ENCODE measurements around the gene NTN4. TPM values are rescaled to one million over a fixed set of nuclear protein-coding genes. Genes with fewer than 3 reads are reported as not detected.
"Not testable (repeated sequence)": the region's sequence is repeated elsewhere in the genome, so short reads cannot be mapped to it uniquely, and the experiment has no call there.

Gene NTN4
- total RNA-seq, 1 donor from 2014 or later: not detected

DNA sequence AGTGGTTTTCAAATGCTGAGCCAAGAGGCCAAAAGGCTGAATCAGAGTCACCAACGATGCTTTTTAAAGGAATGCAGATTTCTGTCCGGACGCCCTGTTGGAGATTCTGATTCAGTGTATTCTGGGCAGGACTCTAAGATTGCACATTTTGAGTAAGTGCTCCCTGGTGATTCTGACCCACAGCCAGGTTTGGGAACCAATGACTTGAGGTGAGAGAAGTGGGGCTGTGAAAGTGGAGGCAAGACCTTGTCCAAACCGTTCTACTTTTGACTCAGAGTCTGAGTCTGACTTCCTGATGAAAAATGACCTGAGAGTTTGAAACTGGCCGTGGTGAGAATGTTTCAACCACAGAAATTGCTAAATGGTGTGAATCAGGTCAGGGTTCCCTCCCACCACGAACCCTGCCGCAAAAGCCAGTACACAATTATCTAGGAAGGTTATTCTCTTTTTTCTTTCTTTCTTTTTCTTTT is 90.2 kb downstream of the NTN4 start:
- H3K4me1 Mint-ChIP-seq: no peaks in the 10 kb centered on the region
- peaks cover 7% of the 10 kb centered on the region for H3K27me3 Mint-ChIP-seq
- intact Hi-C loops (cut with micrococcal nuclease): no loop called here
- no peak overlapping the region for H3K4me3 Mint-ChIP-seq
- H3K27ac Mint-ChIP-seq: no peak overlapping the region
- DNase-seq: no peak
- H3K36me3 Mint-ChIP-seq (ENCODE audit: low read depth): no peaks in the 10 kb centered on the region
- H3K9me3 Mint-ChIP-seq: no peaks in the 10 kb centered on the region

DNA sequence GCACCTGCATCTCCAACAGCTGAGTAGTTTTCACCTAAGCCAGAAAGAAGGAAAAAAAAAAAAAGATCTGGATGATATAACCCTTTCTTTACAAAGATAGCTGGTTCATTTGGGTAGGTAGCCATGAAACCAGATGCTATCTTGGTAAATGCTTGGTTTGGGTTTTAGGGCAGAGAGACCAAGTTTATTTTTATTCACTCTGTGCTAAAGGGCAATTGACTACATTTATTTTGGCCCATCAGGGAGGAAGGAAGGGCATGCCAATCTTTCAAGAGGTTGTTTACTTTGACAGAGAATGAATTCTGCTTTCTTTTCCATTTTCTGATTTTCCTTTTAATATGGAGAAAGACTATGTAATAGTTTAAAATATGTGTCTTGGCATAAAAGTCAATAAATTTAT is 91.0 kb downstream of the NTN4 start:
- H3K4me1 Mint-ChIP-seq: no peaks in the 10 kb centered on the region
- no peak overlapping the region for H3K27ac Mint-ChIP-seq
- peaks cover 6% of the 10 kb centered on the region for H3K27me3 Mint-ChIP-seq
- intact Hi-C loops (cut with micrococcal nuclease): no loop called here
- H3K4me3 Mint-ChIP-seq: no peak overlapping the region
- no peaks in the 10 kb centered on the region for H3K9me3 Mint-ChIP-seq
- no peaks in the 10 kb centered on the region for H3K36me3 Mint-ChIP-seq (ENCODE audit: low read depth)
- no peak for DNase-seq

DNA sequence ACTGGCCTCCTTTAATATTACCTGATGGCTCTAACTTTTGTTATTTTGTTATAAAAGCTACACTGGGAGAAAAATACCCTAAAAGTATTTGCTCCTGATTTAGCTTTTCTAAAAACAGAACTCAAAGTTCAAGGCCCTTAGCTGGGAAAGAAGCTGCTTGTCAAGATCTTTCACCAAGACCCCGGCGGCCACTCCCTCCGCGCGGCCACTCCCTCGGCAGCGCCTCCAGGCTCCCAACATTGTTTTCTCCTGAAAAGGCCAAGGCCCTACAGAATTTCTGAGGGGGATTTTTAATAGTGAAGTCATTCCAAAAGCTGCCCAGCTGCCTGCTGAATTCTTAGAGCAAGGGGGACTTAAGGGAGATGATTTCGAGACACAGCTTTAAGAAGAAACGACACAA is 96.4 kb downstream of the NTN4 start:
- peaks cover under 1% of the 10 kb centered on the region for H3K27me3 Mint-ChIP-seq
- DNase-seq: no peak
- no peak overlapping the region for H3K4me3 Mint-ChIP-seq
- no peak overlapping the region for H3K27ac Mint-ChIP-seq
- H3K36me3 Mint-ChIP-seq (ENCODE audit: low read depth): no peaks in the 10 kb centered on the region
- H3K4me1 Mint-ChIP-seq: no peaks in the 10 kb centered on the region
- intact Hi-C loops (cut with micrococcal nuclease): no loop called here
- H3K9me3 Mint-ChIP-seq: no peaks in the 10 kb centered on the region

DNA sequence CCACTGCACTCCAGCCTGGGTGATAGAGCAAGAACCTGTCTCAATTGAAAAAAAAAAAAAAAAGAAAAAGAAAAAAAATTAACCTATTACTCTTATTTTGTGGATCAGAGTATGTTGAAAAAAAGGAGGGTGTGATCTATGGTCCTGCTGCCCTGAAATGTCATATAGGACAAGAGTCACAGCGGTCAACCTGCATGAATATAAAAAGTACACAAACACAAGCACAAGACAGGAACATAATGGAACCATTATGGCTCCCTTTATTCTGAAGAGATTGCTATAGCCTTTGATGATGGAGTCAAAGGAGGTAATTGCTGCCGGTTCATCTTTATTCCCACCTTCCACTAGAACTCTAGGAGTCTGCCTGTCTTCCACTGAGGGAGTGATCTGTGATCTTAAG is 96.9 kb downstream of the NTN4 start:
- Mint-ChIP-seq H3K27ac (no peak overlapping the region), H3K9me3 (no peaks in the 10 kb centered on the region), H3K4me3 (no peak overlapping the region), H3K4me1 (no peaks in the 10 kb centered on the region), H3K27me3 (no peaks in the 10 kb centered on the region), H3K36me3 (ENCODE audit: low read depth) (no peaks in the 10 kb centered on the region)
- no peak for DNase-seq
- intact Hi-C loops (cut with micrococcal nuclease): no loop called here

DNA sequence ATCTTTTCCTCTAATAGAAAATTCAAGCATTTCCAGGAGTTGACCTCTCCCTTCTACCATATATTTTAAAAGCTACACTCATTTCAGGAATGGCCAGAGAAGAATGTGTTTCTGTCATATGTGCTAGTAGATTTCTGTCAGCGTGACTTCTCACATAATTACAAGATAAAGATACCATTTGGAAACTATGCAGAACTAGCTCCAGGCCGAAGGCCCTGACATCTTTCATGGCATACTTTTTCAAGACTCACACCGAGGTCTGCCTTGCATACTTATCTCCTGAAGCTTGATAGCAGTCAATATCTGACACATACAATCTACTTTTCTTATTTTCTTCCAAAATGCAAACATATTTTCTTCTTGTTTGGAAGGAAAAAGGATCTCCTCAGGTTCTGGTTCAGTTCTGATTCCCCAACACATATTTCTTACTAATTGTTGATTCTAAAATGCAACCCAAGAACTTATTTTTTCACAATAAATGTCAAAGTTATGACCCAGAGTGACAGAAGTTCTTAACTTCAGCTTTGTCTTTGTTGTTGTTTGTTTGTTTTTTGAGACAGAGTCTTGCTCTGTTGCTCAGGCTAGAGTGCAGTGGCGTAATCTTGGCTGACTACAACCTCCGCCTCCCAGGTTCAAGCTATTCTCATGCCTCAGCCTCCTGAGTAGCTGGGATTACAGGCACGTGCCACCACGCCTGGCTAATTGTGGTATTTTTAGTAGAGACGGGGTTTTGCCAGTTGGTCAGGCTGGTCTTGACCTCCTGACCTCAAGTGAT is 99.5 kb downstream of the NTN4 start:
- Mint-ChIP-seq H3K9me3 (no peaks in the 10 kb centered on the region), H3K27ac (no peak overlapping the region), H3K4me1 (no peaks in the 10 kb centered on the region), H3K27me3 (peaks cover 3% of the 10 kb centered on the region), H3K4me3 (no peak overlapping the region), H3K36me3 (ENCODE audit: low read depth) (no peaks in the 10 kb centered on the region)
- no peak for DNase-seq
- intact Hi-C loops (cut with micrococcal nuclease): no loop called here

DNA sequence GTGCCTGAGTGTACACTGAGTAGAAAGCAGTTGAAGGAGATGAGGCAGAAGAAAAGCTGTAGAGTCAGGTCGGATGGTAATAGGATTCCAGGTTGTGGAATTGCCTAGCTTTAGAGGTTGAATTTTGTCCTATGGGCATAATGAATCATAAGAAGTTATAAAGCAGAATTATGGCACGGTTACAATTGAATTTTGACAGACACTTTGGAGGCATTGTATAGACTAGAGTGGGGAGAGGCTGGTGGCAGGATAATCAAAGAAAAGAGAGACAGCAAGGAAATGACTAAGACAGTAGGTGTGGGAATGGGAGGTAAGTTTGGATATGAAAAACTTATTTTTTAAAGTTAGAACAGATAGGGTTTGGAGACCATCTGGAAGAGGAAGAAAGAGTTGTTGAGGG is 102.6 kb downstream of the NTN4 start:
- Mint-ChIP-seq H3K4me3 (no peak overlapping the region), H3K36me3 (ENCODE audit: low read depth) (no peaks in the 10 kb centered on the region), H3K4me1 (no peaks in the 10 kb centered on the region), H3K9me3 (no peaks in the 10 kb centered on the region), H3K27ac (no peak overlapping the region), H3K27me3 (peaks cover 4% of the 10 kb centered on the region)
- no peak for DNase-seq
- intact Hi-C loops (cut with micrococcal nuclease): no loop called here

DNA sequence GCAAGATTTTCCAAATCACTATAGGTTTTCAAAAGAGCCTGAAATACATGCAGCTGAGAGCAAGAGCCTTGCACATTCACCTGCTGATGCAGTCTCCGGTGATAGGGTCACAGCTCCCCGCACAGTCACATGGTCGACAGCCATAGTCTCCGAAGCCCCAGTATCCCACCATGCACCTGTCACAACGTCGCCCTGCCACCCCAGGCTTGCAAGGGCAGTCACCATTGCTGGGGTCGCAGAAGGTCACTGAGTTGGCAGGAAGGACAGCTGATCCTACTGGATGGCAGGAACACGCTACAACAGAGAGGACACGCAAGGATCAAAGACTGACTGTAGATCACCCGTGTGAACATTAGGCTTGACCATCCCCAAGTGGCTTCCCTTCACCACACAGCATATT is 107.1 kb downstream of the NTN4 start:
- Mint-ChIP-seq H3K4me1 (no peaks in the 10 kb centered on the region), H3K4me3 (no peak overlapping the region), H3K27me3 (peaks cover 4% of the 10 kb centered on the region), H3K27ac (no peak overlapping the region), H3K9me3 (no peaks in the 10 kb centered on the region), H3K36me3 (ENCODE audit: low read depth) (no peaks in the 10 kb centered on the region)
- no peak for DNase-seq
- intact Hi-C loops (cut with micrococcal nuclease): no loop called here

DNA sequence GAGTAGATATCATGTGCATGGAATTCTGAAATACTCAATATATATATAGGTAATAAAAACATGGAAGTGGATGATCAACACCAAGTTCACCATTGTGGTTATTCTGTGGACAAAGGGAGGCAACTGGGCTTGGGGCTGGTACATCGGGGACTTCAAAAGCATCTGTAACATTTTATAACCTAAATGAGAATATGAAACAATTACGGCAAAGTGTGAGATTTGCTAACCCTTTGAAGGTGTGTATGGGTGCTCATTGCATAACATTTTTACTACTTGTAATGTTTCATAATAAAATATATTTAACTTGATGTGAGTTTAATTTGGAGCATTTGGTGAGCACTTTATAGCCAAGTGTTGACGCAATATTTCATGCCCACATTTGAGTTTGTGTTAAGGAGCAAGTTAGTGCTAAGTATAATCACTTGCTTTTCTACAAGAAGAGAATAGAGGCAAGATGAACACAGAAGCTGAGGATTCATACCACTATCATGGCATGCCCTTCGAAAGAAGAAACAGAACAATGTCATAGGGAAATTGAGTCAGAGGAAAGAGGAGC is 109.3 kb downstream of the NTN4 start:
- Mint-ChIP-seq H3K27me3 (peaks cover 3% of the 10 kb centered on the region), H3K9me3 (peaks cover 4% of the 10 kb centered on the region), H3K36me3 (ENCODE audit: low read depth) (no peaks in the 10 kb centered on the region), H3K27ac (no peak overlapping the region), H3K4me1 (no peaks in the 10 kb centered on the region), H3K4me3 (no peak overlapping the region)
- no peak for DNase-seq
- intact Hi-C loops (cut with micrococcal nuclease): no loop called here

DNA sequence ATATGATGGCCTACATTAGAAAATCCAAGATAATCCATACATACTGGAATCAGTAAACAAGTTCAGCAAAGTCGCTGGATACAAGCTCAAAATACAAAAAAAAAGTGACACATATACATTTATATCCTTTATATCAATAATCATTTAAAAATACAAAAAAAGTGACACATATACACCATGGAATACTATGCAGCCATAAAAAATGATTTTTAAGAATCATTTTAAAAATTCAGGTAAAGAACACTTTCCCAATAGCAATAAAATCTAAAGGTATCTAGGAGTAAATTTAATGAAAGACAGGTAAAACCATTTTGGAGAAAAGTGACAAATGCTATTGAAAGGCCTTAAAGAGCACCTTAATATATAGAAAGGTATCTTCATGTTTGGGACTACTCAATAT is 111.9 kb downstream of the NTN4 start:
- intact Hi-C loops (cut with micrococcal nuclease): no loop called here
- H3K4me3 Mint-ChIP-seq: no peak overlapping the region

DNA sequence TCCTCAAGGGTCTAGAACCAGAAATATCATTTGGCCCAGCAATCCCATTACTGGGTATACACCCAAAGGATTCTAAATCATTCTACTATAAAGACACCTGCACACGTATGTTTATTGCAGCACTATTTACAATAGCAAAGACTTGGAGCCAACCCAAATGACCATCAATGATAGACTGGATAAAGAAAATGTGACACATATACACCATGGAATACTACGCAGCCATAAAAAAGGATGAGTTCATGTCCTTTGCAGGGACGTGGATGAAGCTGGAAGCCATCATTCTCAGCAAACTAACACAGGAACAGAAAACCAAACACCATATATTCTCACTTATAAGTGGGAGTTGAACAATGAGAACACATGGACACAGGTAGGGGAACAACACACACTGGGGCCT is 112.8 kb downstream of the NTN4 start:
- H3K9me3 Mint-ChIP-seq; H3K4me1 Mint-ChIP-seq; DNase-seq; H3K27ac Mint-ChIP-seq; H3K4me3 Mint-ChIP-seq; intact Hi-C loops (cut with micrococcal nuclease); H3K36me3 Mint-ChIP-seq (ENCODE audit: low read depth); H3K27me3 Mint-ChIP-seq: not testable (repeated sequence)

More for the DNA sequence above, 111.9 kb downstream of the NTN4 start:
- Mint-ChIP-seq H3K27me3 (no peaks in the 10 kb centered on the region), H3K9me3 (peaks cover 4% of the 10 kb centered on the region), H3K4me1 (no peaks in the 10 kb centered on the region), H3K27ac (no peak overlapping the region), H3K36me3 (ENCODE audit: low read depth) (no peaks in the 10 kb centered on the region)
- no peak for DNase-seq

DNA sequence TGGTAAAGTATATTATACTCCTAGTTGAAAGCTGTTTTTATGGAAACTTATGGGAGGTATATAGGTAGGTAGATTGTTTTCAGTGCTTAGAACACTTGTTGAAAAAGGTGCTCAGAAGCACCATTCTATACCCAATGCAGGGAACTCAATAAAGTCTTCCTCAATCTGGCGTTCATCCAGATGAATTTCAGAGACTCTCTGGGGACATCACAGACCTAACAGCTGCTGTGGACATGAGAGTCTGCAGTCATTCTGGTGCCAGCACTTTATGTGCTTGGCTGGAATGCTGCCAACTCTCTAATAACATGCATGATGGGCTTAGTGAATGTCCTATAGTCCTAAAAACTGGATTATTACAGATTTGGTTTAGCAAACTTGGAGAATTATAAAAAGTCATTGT is 115.9 kb downstream of the NTN4 start:
- Mint-ChIP-seq H3K4me1 (no peaks in the 10 kb centered on the region), H3K36me3 (ENCODE audit: low read depth) (no peaks in the 10 kb centered on the region), H3K27ac (no peak overlapping the region), H3K9me3 (peaks cover 4% of the 10 kb centered on the region), H3K4me3 (no peak overlapping the region), H3K27me3 (no peaks in the 10 kb centered on the region)
- no peak for DNase-seq
- intact Hi-C loops (cut with micrococcal nuclease): no loop called here

DNA sequence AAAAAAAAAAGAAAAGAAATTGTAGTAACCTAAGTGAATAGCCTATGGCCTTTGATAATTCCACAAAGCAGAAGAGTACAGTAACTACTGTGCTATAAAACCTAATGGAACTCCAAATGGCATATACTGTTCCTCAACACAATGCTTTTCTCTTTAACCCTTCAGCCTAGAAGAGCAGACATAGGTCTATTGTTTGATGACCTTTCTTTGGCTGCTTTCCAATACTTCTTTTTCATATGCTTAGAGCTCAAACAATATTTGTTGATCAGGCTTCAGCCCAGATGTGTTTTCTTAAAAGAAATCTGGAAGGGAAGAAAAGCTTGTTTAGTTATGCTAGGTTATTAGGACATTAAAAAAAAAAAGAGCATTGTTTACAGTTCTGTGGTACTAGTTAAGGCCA is 116.4 kb downstream of the NTN4 start:
- Mint-ChIP-seq H3K4me1 (no peaks in the 10 kb centered on the region), H3K4me3 (no peak overlapping the region), H3K36me3 (ENCODE audit: low read depth) (no peaks in the 10 kb centered on the region), H3K27me3 (no peaks in the 10 kb centered on the region), H3K27ac (no peak overlapping the region), H3K9me3 (peaks cover 4% of the 10 kb centered on the region)
- intact Hi-C loops (cut with micrococcal nuclease): no loop called here
- no peak for DNase-seq

DNA sequence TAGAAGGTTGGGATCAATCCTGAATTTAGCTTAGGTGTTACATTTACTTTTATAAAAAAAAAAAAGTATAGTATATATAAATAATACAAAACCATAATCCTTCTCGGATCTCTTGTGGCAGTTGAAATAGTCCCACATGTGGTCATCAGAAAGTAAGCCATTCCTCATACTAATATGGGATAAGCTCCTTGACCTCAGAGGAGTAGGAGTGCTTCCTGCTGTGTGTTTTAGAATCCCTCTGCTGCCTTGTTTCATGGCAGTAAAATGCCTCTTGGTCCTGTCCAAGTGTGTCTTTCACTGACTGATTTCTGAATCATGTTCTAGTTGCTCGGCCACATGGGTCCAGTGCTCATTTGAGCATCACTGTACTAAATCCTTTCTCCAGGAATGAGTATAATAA is 117.0 kb downstream of the NTN4 start:
- H3K27ac Mint-ChIP-seq: no peak overlapping the region
- no peaks in the 10 kb centered on the region for H3K4me1 Mint-ChIP-seq
- no peaks in the 10 kb centered on the region for H3K27me3 Mint-ChIP-seq
- intact Hi-C loops (cut with micrococcal nuclease): no loop called here
- DNase-seq: no peak
- no peak overlapping the region for H3K4me3 Mint-ChIP-seq
- H3K36me3 Mint-ChIP-seq (ENCODE audit: low read depth): no peaks in the 10 kb centered on the region
- peaks cover 4% of the 10 kb centered on the region for H3K9me3 Mint-ChIP-seq

DNA sequence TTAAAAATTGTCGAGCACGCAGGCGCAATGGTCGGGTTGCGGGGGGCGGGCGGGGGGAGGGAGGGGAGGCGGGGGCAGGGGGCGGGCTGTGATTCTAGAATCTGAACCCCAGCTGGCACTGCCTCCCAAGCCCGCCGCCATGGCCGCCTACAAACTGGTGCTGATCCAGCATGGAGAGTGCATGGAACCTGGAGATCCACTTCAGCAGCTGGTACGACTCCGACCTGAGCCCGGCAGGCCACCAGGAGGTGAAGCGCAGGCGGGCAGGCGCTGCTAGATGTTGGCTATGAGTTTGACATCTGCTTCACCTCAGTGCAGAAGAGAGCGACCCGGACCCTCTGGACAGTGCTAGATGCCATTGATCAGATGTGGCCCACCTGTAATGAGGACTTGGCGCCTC is 118.4 kb downstream of the NTN4 start:
- no peaks in the 10 kb centered on the region for H3K36me3 Mint-ChIP-seq (ENCODE audit: low read depth)

DNA sequence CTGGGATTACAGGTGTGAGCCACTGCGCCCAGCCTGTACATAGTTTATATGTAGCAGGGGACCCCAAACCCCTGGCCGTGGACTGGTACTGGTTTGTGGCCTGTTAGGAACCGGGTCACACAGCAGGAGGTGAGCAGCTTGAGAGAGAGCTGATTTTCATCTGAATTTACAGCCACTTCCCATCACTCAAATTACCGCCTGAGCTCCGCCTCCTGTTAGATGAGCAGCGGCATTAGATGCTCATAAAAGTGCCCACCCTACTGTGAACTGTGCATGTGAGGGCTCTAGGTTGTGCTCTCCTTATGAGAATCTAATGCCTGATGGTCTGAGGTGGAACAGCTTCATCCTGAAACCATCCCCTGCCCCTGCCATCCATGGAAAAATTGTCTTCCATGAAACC is 119.3 kb downstream of the NTN4 start:
- no peaks in the 10 kb centered on the region for H3K36me3 Mint-ChIP-seq (ENCODE audit: low read depth)
- DNase-seq: no peak
- H3K27me3 Mint-ChIP-seq: peaks cover 1% of the 10 kb centered on the region
- no peak overlapping the region for H3K4me3 Mint-ChIP-seq
- H3K4me1 Mint-ChIP-seq: no peaks in the 10 kb centered on the region
- H3K9me3 Mint-ChIP-seq: no peaks in the 10 kb centered on the region
- H3K27ac Mint-ChIP-seq: no peak overlapping the region
- intact Hi-C loops (cut with micrococcal nuclease): no loop called here

More for the DNA sequence above, 118.4 kb downstream of the NTN4 start:
- Mint-ChIP-seq H3K9me3 (no peaks in the 10 kb centered on the region), H3K4me3 (no peak overlapping the region), H3K27ac (no peak overlapping the region), H3K4me1 (no peaks in the 10 kb centered on the region), H3K27me3 (no peaks in the 10 kb centered on the region)
- intact Hi-C loops (cut with micrococcal nuclease): no loop called here
- DNase-seq: no peak
